Large intestine (tissue), 3 donors: ENCODE results near the gene CDKN1A. TPM values are rescaled to one million over a fixed set of nuclear protein-coding genes. Genes with fewer than 3 reads are reported as not detected.

Experiments
- DNase-seq, 2 donors: peaks; one replicate each; pipeline versions ENCODE4 v3.0.0 to v3.0.0-alpha.2; 2013
- H3K27ac ChIP-seq: one replicate; pipeline ENCODE4 v1.5.1; 2013; ENCODE audit warnings: low read length
- H3K27me3 ChIP-seq: 2 replicates; pipeline ENCODE4 v1.6.1; 2013; ENCODE audit warnings: low read length; ENCODE audit not compliant: control insufficient read depth, insufficient read depth
- H3K36me3 ChIP-seq: 2 replicates; pipeline ENCODE4 v1.6.1; 2013; ENCODE audit warnings: low read length; ENCODE audit not compliant: control insufficient read depth, insufficient read depth
- H3K4me1 ChIP-seq: one replicate; pipeline ENCODE4 v1.6.1; 2013; ENCODE audit warnings: low read length; ENCODE audit not compliant: control insufficient read depth, insufficient read depth
- H3K4me3 ChIP-seq: one replicate; pipeline ENCODE4 v1.5.1; 2013; ENCODE audit warnings: low read length
- H3K9me3 ChIP-seq: one replicate; pipeline ENCODE4 v1.6.1; 2013; ENCODE audit warnings: mild to moderate bottlenecking, low read depth, low read length, moderate library complexity; ENCODE audit not compliant: control insufficient read depth
- WGBS: methylation state at CpG from one replicate; pipeline ENCODE4 v1.1.5; 2013; ENCODE audit warnings: low lambda C conversion rate; ENCODE audit not compliant: insufficient coverage; 5-methylcytosine and 5-hydroxymethylcytosine counted together
- polyA plus RNA-seq: library from polyadenylated mRNA; unstranded; fragments of 120-200 nt; gene quantifications from one replicate; pipeline ENCODE4 v1.2.1, GENCODE V29; 2013

CDKN1A gene
- polyA plus RNA-seq, 1 donor, result 183 TPM

DNA sequence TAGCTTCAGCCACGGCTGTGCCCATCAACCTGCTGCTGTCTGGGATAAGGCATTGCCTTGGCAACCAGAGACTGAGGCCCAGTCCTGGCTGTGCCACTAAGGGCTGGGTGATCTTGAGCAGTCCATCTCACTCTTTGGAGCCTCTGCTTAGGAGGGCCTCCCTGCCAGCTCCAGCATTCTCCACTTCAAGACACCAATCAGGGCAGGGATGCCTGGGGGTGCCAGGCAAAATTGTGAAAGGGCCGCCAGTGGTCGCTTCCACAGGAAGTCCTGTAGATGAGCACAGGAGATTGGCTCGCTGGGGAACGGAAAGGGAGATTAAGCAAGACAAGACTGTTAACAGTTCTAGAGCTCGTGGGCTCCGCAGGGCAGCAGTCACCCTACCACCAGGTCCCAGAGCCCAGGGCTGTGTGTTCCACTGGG, 19.0 kb downstream of the CDKN1A start, which contains the start of gene RAB44:
Gene RAB44 (plus strand): TSS at position 346 of the 423 bp plus-strand sequence. CDS start 6,410 bp downstream, outside the sequence.
- Histone ChIP-seq H3K4me3 (no peak within 1 kb of the TSS), H3K27ac (no peak within 1 kb of the TSS), H3K9me3 (no peaks in the 10 kb centered on the region), H3K36me3 (no peaks in the 10 kb centered on the region), H3K4me1 (peaks cover 14% of the 10 kb centered on the region), H3K27me3 (no peaks in the 10 kb centered on the region)
- no CpG with 5 or more reads among the region's 7 CpGs for WGBS
- no peak for DNase-seq

- no peak for DNase-seq
- Histone ChIP-seq H3K9me3 (no peaks in the 10 kb centered on the region), H3K36me3 (no peaks in the 10 kb centered on the region), H3K4me3 (no peak overlapping the region), H3K27ac (no peak overlapping the region), H3K4me1 (peaks cover 14% of the 10 kb centered on the region), H3K27me3 (no peaks in the 10 kb centered on the region)
- WGBS, result no CpG with 5 or more reads among the region's 6 CpGs
These were observed 19.7 kb downstream of the CDKN1A start for GRCh38 chr6:36698196-36698595.

GRCh38 chr6:36698871-36699271, 20.4 kb downstream of the CDKN1A start:
- H3K4me3 ChIP-seq, result no peak overlapping the region
- no peaks in the 10 kb centered on the region for H3K36me3 ChIP-seq
- H3K27me3 ChIP-seq, result no peaks in the 10 kb centered on the region
- H3K4me1 ChIP-seq, result peaks cover 14% of the 10 kb centered on the region
- no peaks in the 10 kb centered on the region for H3K9me3 ChIP-seq
- WGBS, result no CpG with 5 or more reads among the region's 8 CpGs
- peak overlapping the region; percentile 45 for H3K27ac ChIP-seq
- DNase-seq, result no peak

DNA sequence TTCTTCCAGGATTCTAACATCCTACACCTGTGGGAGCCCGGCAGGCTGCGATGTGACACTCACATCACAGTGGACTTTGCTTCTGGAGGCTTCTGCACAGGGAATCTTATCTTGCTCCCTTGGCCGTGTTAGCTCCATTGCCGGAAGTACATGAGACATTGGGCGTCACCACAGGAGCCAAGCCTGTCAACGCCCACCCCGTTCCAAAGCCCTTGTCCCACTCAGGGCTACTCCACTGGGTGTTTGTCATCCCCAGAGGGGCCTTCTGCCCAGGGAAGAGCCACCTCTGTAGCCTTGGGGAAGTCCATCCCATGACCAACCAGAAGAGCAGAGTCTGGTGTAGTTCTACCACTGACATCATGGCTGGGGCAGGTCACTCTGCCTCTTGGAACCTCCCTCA, 20.8 kb downstream of the CDKN1A start:
- H3K4me1 ChIP-seq, result peaks cover 14% of the 10 kb centered on the region
- DNase-seq, result peak; percentile 76 to 96
- WGBS, result no CpG with 5 or more reads among the region's 7 CpGs
- no peak overlapping the region for H3K4me3 ChIP-seq
- no peaks in the 10 kb centered on the region for H3K9me3 ChIP-seq
- H3K27ac ChIP-seq, result peak overlapping the region; percentile 45
- no peaks in the 10 kb centered on the region for H3K36me3 ChIP-seq
- H3K27me3 ChIP-seq, result no peaks in the 10 kb centered on the region

GRCh38 chr6:36700071-36700812, 21.7 kb downstream of the CDKN1A start:
- Histone ChIP-seq H3K4me3 (no peak overlapping the region), H3K27ac (no peak overlapping the region), H3K36me3 (no peaks in the 10 kb centered on the region), H3K9me3 (no peaks in the 10 kb centered on the region), H3K4me1 (peaks cover 14% of the 10 kb centered on the region), H3K27me3 (no peaks in the 10 kb centered on the region)
- DNase-seq, result no peak
- no CpG with 5 or more reads among the region's 7 CpGs for WGBS

- H3K9me3 ChIP-seq, result no peaks in the 10 kb centered on the region
- no peaks in the 10 kb centered on the region for H3K36me3 ChIP-seq
- H3K4me1 ChIP-seq, result peaks cover 14% of the 10 kb centered on the region
- H3K4me3 ChIP-seq, result no peak overlapping the region
- H3K27me3 ChIP-seq, result no peaks in the 10 kb centered on the region
- WGBS, result no CpG with 5 or more reads among the region's 3 CpGs
- no peak for DNase-seq
- no peak overlapping the region for H3K27ac ChIP-seq
These were observed 22.3 kb downstream of the CDKN1A start for GRCh38 chr6:36700831-36701230.

DNA sequence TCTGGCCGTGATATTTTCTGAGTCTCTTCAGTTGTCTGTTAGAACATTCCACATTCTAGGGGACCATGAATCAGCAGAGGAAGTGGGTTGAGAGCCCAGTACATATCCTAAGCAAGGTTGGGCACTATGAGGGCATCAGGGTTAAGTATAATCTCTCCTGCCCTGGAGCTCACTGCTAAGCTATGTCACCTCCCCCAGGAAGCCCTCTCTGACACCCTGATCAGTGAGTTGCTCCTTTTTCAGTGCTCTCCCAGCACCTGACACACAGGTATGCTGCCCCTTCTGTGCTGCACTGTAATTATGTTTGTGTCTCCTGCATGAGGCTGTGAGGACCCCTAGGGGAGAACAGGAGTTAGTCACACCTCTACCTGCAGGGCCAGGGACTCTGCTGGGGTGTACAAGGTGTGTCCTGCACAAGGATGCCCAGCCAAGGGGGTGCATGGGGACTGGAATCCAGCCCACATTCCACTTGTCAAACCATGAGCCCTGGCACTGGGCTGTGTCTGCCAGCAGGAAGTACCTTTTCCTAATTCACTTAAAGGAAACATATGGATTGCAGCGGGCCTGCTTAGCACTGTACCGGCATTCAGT, 23.0 kb downstream of the CDKN1A start:
- DNase-seq, result peak in 1 of 2 donors; percentile 49
- Histone ChIP-seq H3K4me1 (peaks cover 14% of the 10 kb centered on the region), H3K27ac (no peak overlapping the region), H3K36me3 (no peaks in the 10 kb centered on the region), H3K4me3 (no peak overlapping the region), H3K27me3 (no peaks in the 10 kb centered on the region), H3K9me3 (no peaks in the 10 kb centered on the region)
- no CpG with 5 or more reads among the region's 3 CpGs for WGBS

- no peak for DNase-seq
- no peaks in the 10 kb centered on the region for H3K9me3 ChIP-seq
- peaks cover 14% of the 10 kb centered on the region for H3K4me1 ChIP-seq
- H3K4me3 ChIP-seq, result no peak overlapping the region
- no peak overlapping the region for H3K27ac ChIP-seq
- no peaks in the 10 kb centered on the region for H3K36me3 ChIP-seq
- WGBS, result no CpG with 5 or more reads among the region's 3 CpGs
- H3K27me3 ChIP-seq, result no peaks in the 10 kb centered on the region
These were observed 24.1 kb downstream of the CDKN1A start for GRCh38 chr6:36702656-36703055.

GRCh38 chr6:36703081-36703606, 24.6 kb downstream of the CDKN1A start:
- Histone ChIP-seq H3K9me3 (no peaks in the 10 kb centered on the region), H3K4me1 (peaks cover 12% of the 10 kb centered on the region), H3K27me3 (no peaks in the 10 kb centered on the region), H3K36me3 (no peaks in the 10 kb centered on the region), H3K27ac (no peak overlapping the region), H3K4me3 (no peak overlapping the region)
- no peak for DNase-seq
- no CpG with 5 or more reads among the region's 5 CpGs for WGBS

DNA sequence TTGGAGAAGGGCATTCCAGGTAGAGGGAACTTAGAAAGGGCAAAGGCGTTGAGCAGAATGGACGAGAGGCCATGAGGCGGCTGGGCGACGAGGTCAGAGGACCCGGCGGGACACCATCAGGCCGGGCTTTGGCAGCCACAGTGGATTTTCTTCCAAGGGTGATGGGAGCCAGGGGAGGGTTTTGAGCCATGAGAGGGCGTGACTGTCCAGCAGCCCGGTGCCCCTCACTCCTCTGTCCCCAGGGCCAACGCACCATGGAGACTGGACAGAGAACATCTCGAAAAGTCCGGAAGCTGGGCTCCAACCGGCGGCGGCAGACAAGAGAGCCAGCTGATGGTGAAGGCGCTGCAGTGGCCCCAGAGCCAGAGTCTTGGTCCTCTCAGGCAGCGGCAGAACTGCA, 25.5 kb downstream of the CDKN1A start:
- Histone ChIP-seq H3K4me1 (peaks cover 5% of the 10 kb centered on the region), H3K27me3 (no peaks in the 10 kb centered on the region), H3K4me3 (no peak overlapping the region), H3K9me3 (no peaks in the 10 kb centered on the region), H3K36me3 (no peaks in the 10 kb centered on the region), H3K27ac (no peak overlapping the region)
- no peak for DNase-seq
- no CpG with 5 or more reads among the region's 18 CpGs for WGBS
